Gastroesophageal sphincter (tissue), 3 donors: ENCODE measurements around the gene GHITM.

Experiments
- CTCF ChIP-seq, 4 experiments: fragments of 200-600 bp in 2 of 4; fragments of 450-650 bp in 2 of 4; sonication (generic) in 1 of 4; IDR thresholded peaks; one replicate each; pipeline ENCODE4 v1.5.1; 2017 to 2019; ENCODE audit warnings: antibody characterized with exemption in 4 of 4, mild to moderate bottlenecking in 2 of 4, moderate library complexity in 2 of 4
- EP300 ChIP-seq: sonication (generic); formaldehyde crosslinking; IDR thresholded peaks from one replicate; pipeline ENCODE4 v1.6.1; 2017; ENCODE audit warnings: antibody characterized with exemption, mild to moderate bottlenecking
- POLR2A ChIP-seq, 2 donors: fragments of 450-650 bp; IDR thresholded peaks; one replicate each; pipeline ENCODE4 v1.6.1; 2017; ENCODE audit warnings: antibody characterized with exemption in 2 of 2, mild to moderate bottlenecking in 2 of 2, moderate library complexity in 1 of 2

DNA sequence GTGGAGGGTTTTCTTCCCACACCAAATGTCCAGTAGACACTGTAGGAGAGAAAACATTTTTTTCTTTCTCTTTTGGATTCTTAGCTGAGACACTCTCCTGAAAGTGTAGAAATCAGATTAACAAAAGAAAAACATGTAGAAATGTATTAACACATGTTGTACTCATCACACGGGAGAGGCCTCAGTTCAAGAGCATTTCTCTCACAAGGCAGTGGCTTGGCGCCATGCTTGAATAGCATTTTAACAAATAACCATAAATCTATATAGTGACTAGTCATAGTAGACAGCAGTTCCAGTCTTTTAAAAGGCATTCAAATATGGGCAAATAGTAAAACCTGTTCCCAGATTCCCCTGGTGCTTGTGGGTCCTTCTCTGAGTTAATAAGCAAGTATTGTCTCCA is 38.3 kb upstream of the GHITM start:
- TF ChIP-seq CTCF (IDR thresholded peaks at IDR 0.05): no peak
- TF ChIP-seq EP300: no peak
- TF ChIP-seq POLR2A (IDR thresholded peaks at IDR 0.05): no peak
